ENCODE data around the gene AMOTL1. TPM values are rescaled to one million over a fixed set of nuclear protein-coding genes. Genes with fewer than 3 reads are reported as not detected.

AMOTL1 gene
- total RNA-seq, 4 donors from 2014 or later, result 2.5 to 19.0 (median 7.2) TPM

DNA sequence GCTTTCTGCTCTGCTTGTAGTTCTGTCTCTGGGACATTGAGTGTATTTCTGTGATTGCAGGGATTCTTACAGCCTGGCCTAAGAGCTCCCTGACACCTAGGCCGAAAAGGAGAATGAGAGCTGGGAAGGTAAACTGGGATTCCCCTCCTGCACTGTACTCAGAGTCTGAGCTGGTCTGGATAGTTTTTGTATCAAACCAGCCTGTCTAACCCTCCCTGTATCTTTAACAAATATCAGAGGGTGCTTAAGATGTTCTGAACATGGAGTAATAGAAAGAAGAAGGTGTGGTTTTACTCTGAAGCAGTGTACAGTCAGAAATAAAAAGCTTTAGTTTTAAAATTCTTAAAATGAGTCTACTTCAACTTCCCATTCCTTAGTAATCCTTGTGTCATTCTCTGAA lies 57.3 kb downstream of the AMOTL1 start:
- H3K27me3 ChIP-seq, result no peaks in the 10 kb centered on the region
- H3K36me3 ChIP-seq, result peaks cover 0 to 7% (median 0%) of the 10 kb centered on the region in 3 donors
- no peak overlapping the region for H3K27ac ChIP-seq
- H3K9me3 ChIP-seq, result no peaks in the 10 kb centered on the region
- DNase-seq, result no peak
- TF ChIP-seq, protein P1, sequence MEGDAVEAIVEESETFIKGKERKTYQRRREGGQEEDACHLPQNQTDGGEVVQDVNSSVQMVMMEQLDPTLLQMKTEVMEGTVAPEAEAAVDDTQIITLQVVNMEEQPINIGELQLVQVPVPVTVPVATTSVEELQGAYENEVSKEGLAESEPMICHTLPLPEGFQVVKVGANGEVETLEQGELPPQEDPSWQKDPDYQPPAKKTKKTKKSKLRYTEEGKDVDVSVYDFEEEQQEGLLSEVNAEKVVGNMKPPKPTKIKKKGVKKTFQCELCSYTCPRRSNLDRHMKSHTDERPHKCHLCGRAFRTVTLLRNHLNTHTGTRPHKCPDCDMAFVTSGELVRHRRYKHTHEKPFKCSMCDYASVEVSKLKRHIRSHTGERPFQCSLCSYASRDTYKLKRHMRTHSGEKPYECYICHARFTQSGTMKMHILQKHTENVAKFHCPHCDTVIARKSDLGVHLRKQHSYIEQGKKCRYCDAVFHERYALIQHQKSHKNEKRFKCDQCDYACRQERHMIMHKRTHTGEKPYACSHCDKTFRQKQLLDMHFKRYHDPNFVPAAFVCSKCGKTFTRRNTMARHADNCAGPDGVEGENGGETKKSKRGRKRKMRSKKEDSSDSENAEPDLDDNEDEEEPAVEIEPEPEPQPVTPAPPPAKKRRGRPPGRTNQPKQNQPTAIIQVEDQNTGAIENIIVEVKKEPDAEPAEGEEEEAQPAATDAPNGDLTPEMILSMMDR (IDR thresholded peaks at IDR 0.05), result no peak
- TF ChIP-seq POLR2A (IDR thresholded peaks at IDR 0.05), result no peak
- no peaks in the 10 kb centered on the region for H3K4me1 ChIP-seq
- no peak overlapping the region for H3K4me3 ChIP-seq

DNA sequence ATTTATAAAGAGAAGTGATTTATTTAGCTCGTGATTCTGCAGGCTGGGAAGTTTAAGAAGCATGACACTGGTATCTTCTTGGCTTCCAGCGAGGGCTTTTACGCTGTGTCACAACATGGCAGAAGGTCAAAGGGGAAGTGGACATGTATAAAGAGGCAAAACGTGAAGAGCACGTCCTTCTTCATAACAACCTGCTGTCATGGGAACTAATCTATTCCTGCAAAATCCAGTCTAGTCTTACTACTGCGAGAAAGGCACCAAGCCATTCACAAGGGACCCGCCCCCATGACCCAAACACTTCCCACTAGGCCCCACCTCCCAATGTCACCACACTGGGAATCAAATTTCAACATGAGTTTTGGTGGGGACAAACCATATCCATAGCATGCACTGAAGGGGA lies 58.3 kb downstream of the AMOTL1 start:
- Histone ChIP-seq H3K27me3 (no peaks in the 10 kb centered on the region), H3K9me3 (no peaks in the 10 kb centered on the region), H3K36me3 (peaks cover 0 to 11% (median 0%) of the 10 kb centered on the region in 3 donors), H3K27ac (no peak overlapping the region), H3K4me1 (no peaks in the 10 kb centered on the region), H3K4me3 (no peak overlapping the region)
- TF ChIP-seq POLR2A (IDR thresholded peaks at IDR 0.05), result no peak
- TF ChIP-seq, protein P1 (IDR thresholded peaks at IDR 0.05), result no peak
- no peak for DNase-seq

DNA sequence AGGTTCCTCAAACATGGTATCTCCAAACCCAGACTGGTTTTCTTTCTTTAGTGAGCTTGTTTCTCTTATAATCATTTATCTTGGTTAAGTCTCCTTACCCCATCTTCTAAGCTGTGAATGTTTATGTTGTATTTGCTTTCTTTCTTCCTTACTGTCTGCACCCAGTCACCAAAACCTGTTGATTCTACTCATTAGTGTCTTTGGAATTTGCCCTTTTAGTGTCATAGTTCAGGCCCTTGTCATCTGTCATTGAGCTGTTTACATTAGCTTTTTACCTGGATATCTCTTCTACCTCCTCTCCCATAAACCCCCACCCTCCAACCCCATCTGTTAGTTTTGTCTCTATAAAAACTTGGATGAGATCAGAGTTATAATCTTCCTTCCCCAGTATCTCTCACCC lies 59.9 kb downstream of the AMOTL1 start:
- no peak for DNase-seq
- Histone ChIP-seq H3K4me3 (no peak overlapping the region), H3K4me1 (no peaks in the 10 kb centered on the region), H3K27me3 (no peaks in the 10 kb centered on the region), H3K36me3 (peaks cover 0 to 10% (median 0%) of the 10 kb centered on the region in 3 donors), H3K27ac (no peak overlapping the region), H3K9me3 (no peaks in the 10 kb centered on the region)
- TF ChIP-seq POLR2A (IDR thresholded peaks at IDR 0.05), result no peak
- TF ChIP-seq, protein P1 (IDR thresholded peaks at IDR 0.05), result no peak

DNA sequence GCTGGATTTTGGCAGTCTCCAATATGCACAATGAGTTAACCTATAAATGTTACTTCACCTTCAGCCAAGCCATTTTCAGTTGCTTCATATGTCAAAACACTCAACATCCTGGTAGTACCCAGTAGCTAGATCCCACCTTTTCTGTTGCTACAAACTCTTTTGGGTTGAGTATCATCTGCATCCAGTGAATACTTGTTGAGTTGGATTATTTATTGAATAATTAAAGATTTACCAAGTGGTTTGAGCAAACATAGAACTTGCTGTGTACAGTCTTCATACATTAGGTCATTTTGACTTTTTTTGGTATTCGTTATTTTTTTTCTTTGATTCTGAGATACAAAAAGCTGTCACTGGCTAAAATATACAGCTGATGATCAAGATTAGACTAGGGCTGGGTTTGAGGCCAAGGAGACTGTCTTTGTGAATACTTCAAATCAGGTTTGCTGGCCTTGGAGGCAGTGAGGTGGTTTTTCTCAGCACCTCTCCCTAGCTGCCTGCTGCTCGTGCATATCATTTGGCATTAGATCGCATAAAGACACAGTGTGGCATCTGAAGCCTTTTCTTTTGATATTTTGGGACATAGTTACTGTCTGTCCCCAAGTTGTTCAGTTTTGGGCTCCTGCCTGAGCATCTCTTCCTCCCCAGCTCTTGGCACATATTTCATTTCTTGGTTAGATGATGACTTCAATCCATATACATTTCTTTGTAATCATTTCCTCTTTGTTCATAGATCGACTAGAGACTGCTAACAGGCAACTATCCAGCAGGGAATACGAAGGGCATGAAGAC lies 62.8 kb downstream of the AMOTL1 start:
- Histone ChIP-seq H3K4me3 (no peak overlapping the region), H3K36me3 (peaks cover 0 to 10% (median 0%) of the 10 kb centered on the region in 3 donors), H3K9me3 (no peaks in the 10 kb centered on the region), H3K27ac (no peak overlapping the region), H3K27me3 (no peaks in the 10 kb centered on the region), H3K4me1 (no peaks in the 10 kb centered on the region)
- TF ChIP-seq, protein P1 (IDR thresholded peaks at IDR 0.05), result no peak
- no peak for TF ChIP-seq POLR2A (IDR thresholded peaks at IDR 0.05)
- no peak for DNase-seq

DNA sequence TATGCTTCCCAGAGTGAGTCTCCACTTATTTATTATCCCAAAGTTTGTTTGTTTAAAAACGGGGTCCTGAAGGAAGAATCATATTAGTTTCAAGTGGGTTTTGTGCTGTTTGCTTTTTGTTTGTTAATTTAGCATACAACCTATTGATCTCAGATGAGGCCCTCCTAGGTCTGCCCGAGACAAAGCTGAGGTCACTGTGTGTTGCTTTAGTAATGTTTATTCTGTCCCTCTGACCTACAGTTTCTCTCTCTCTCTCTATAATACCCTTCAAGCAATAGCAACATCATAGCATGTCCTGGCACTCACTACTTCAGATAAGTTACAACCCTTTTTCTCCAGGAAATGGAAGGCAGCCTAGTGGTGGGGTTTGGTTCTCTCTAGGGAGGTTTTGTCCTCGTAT lies 63.4 kb downstream of the AMOTL1 start:
- Histone ChIP-seq H3K9me3 (no peaks in the 10 kb centered on the region), H3K36me3 (peaks cover 0 to 10% (median 0%) of the 10 kb centered on the region in 3 donors), H3K27ac (no peak overlapping the region), H3K4me1 (no peaks in the 10 kb centered on the region), H3K27me3 (no peaks in the 10 kb centered on the region), H3K4me3 (no peak overlapping the region)
- DNase-seq, result no peak
- TF ChIP-seq POLR2A (IDR thresholded peaks at IDR 0.05), result no peak
- TF ChIP-seq, protein P1 (IDR thresholded peaks at IDR 0.05), result no peak
